ENCODE data around the gene PRDM11.

PRDM11 gene

DNA sequence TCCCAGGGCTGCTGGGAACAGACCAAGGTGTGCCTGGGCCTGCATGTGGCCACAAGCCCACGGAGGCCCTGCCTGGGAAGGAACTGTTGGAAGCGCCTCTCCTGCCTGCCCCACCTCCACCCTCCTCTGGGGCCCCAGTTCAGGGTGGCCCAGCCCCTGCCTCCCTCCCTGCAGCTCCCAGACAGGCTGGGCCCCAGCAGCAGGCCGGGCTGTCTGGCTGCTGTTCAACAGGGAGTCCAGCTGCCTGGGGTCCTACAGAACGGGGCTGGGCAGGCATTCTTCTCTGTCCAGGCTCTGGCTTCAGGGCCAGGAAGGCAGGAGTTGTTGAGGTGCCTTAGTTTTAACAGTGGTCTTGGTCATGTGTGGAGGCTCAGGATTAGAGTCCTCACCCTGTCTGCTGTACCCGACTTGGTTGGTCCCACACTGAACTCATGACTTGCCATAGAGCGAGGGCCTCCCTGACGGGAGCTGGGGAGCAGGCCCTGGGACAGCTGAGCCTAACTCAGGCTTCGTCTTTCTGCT lies 11.8 kb downstream of the PRDM11 start:
- no peak for FAIRE-seq

DNA sequence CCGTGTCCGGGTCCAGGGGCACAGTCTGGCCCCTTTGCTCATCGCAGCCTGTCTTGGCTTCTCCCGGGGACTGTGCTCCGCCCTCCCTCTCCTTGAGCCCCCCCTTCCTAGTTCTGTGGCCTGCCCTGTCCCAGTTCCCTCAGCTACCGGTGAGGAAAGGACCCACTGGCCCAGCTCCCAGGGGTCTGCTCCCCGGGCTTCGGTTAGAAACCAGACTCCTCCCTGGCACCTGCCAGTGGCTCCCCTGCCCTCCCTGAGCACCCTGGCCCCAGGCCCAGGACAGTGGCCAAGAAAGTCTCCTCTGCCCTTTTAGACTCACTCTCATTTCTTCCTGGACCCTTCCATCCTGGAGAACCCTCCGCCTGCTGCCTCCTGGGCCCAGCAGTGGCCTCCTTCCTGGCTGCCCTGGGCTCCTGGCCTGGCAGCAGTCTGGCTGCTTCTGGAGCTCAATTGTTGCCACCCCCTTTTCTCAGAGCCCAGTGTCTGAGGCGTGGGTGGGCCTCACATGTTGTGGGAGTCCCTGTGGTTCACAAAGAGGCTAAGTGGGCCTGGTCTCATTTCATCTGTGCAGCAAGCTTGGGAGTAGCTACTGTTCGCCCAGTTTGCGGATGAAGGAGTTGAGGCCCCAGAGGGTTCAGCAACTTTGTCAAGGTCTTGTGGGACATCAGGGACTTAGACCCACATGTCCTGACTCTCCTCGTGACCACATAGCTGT lies 12.6 kb downstream of the PRDM11 start:
- FAIRE-seq = no peak

DNA sequence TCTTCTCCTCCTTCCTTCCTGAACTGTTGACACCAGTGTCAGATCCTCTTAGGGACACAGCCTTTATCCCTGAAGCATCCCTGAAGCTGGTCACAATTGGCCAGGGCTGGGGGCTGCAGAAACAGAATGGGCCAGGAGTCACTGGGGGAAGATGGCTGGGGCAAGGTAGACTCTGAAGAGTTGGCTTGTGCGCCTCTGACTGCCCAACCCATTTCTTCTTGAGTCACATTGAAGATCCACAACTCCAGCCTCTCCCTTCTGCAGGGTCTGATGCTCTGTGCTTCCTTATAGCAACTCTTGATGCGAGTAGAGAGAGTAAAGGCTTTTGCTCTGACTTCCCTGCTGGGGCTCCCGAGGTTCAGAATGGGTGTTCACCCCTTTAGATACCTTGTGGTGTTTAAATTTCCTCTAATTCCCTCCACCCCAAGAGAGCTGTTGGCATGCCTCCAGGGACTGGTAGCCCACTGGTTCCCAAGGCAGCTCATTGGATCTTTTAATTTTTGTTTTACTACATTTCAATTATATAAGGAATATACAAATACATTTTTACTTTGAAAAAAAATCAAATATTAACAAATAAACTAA lies 13.4 kb downstream of the PRDM11 start:
- no peak for FAIRE-seq

DNA sequence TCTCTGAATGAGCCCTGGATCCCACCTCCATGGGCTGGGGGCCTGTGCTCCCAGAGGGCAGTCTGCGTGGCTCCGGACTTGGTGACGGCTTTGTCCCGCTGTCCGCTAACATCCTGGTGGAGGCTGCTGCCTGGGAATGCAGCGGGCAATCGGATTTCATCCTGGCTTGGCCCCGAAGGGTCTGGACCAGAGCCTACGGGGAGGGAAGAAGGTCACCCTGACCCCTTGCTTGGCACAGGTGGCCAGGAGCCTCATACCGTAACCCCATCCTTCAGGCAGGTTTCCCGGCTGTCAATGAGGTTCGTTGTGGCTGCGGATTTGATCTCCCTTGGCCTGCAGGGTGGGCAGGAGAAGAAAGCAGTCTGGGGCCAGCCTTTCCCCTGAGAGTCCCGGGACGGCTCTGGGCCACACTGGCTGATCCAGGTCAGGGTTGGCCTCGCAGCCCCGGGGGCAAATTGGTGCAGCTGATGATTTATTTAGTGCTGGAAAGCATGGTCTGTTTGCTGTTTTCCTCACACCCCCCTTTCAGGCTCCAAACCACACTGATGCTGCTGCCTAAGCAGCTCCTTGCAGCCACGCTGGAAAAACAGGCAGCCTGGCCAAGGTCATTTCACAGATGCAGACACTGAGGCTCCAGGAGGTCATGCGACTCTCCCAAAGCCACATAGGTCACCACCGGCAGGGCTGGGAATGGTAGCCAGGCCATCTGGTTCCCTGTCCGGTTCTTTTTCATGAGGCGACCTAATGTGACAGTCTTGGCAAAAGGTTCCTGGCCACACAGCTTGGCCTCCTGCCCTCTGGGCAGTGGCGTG lies 15.0 kb downstream of the PRDM11 start:
- FAIRE-seq = no peak

DNA sequence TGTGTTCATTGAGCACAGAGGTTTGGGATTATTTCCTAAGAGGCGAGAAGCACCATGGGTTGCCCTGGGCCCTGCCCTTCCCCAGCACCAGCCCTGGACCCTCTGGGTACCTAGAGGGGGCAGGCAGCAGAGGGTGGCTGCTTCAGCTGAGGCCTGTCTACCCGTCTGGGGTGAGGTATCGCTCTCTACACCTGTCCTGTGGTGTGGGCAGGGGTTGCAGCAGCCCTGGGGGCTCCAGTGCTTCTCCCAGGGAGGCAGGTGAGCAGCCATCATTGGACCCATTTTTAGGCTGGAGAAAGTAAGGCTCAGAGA lies 15.6 kb downstream of the PRDM11 start:
- no peak for FAIRE-seq

DNA sequence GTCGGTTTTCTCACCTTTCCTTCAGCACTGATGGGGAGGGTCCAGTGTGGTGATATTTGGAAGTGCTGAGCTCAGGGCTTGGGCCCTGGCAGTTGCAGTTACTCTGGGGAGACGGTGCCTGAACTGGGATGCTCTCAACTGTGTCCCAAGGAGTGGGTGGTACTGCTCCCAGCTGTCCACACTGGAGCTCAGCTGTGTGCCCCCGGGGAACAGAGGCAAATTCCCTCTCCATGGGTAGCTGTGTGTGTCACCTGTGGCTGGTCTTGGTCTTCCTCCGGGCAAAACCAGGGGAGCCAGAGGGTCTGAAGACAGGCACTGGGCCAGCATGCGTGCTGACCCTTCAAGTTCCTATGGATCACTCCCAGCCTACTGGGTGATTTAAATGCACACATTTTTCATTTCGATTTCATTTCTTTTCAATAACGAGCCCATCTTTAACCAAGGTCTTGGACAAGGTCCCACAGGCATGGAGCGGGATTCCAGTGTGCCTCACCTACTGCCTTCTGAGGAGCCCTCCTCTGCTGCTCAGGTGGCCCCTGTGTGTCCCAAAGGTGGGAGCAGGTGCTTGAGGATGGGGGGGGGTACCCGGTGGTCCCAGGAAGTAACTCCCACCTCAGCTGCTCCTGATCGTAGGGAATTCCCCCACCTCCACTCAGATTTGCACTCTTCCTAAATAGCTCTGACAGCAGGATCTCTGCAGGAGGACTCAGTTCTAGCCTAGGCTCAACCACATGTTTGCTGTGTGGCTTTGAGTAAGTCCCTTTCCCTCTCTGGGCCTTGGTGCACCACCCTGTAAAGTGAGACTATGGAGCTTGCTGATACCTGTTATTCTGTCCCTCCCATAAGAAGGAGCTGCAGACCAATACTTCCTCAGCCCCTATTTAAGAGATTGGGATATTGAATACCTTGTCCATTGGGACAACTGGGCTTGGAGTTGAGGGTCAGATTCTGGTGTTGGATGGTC lies 16.8 kb downstream of the PRDM11 start:
- FAIRE-seq = no peak

DNA sequence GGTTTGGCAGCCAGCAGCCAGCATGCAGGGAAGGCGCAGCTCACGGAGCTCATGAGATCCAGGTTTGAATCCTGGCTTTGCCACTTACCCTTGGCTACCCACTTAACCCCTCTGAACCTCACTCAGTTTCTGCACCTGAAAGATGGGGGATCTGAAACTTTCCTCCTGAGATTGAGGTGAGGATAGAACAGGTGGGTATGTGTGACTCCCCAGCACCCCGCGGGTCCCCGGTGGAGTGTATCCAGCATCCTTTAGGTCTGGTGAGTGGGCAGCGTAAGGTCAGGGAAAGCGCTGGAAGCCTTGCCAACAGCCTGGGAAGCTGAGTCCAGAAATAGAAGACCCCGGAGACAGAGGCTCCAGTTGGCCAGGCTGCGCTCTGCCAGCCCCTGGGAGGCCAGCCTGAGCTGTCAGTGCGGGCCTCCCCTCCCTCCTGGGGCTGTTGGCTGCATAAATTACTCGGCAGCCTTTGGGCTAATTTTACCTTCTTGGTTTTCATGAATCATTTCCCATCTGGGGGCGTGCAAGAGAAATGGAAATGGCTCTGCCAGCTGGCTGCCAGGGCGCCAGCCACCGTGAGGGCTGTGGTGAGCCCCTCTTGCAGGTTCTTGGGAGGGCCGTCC lies 17.6 kb downstream of the PRDM11 start:
- FAIRE-seq = no peak

DNA sequence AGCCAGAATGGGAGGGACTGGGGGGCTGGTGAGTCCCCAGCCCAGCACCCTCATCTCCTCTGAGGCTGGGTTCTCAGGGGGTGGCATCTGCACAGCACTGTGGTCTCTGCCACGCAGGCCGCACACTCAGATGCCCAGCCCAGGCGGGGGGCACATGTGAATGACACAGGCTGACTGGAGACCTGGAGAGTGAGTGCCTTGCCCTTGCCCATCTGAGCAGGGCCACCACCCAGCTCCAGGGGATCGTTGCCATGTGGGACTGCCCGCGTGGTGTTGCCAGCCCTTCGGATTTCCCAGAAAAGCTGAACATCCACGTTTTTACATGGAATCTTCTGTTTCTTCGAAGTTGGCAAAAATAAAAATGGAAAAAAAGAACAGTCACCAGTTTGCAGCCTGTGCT lies 18.9 kb downstream of the PRDM11 start:
- FAIRE-seq = no peak

DNA sequence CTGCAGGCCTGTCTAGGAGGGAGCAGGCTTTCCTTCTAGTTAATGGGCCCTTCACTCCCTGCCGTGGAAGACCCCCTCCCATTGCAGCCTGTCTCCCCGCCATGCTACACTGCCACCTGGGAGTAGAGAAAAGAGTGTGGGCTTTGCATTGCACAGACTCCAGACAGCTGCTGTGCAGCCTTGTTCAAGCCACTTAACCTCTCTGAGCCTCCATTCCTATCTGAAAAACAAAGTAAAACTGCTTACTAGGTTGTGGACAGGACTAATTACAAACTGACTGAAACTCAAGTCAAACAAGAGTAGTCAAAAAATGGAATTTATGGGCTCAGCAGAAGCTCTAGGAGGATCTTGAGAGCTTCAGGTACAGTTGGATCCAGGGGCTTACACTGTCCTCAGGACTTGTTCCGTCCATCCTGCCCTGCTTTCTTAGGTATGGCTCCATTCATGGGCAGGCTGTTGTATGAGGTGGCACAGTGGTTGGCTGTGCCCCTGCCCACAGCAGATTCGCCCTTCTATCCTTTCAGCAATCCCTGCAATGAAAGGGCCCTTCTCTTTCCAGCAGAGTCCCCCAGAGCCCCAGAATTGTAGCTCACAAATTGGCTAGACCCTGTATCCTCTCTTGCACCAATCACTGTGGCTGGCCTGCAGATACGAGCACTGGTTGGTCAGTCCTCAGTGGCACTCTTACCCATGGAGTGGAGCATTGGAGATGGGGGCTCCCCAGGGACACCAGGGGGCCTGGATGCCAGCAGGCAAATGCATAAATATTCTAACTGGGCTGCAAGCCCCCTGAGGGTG lies 19.6 kb downstream of the PRDM11 start:
- no peak for FAIRE-seq

DNA sequence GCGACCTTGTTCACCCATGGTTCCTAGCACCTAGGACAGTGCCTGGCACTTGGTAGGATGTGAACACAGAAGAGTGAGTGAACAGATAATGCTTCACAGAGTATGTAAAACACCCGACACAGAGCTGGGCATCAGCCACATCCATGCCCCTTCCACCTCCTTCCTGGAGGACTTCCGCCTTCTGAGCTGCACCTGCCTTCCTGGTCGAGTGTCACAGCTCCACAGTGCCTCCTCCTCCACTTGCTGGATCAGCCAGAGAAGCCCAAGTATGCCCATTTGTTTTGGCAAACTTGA lies 20.1 kb downstream of the PRDM11 start:
- FAIRE-seq = no peak

DNA sequence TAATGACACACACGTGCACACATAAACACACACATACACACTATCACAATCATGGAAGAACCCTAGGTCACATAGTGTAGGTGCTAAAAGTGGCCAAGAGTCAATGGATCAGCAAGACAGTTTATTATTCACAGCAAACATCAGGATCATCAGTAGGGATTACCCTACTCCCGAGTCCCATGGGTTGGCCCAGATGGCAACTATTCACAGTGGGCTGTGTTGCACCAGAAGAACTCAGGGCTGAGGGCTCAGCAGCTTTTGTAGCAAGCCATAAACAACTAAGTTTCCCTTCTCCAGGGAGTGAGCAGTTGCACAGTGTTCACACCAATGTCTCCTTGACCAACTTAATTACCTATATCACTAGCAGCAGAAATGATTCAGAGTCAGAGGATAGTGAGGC lies 20.8 kb downstream of the PRDM11 start:
- FAIRE-seq = no peak

DNA sequence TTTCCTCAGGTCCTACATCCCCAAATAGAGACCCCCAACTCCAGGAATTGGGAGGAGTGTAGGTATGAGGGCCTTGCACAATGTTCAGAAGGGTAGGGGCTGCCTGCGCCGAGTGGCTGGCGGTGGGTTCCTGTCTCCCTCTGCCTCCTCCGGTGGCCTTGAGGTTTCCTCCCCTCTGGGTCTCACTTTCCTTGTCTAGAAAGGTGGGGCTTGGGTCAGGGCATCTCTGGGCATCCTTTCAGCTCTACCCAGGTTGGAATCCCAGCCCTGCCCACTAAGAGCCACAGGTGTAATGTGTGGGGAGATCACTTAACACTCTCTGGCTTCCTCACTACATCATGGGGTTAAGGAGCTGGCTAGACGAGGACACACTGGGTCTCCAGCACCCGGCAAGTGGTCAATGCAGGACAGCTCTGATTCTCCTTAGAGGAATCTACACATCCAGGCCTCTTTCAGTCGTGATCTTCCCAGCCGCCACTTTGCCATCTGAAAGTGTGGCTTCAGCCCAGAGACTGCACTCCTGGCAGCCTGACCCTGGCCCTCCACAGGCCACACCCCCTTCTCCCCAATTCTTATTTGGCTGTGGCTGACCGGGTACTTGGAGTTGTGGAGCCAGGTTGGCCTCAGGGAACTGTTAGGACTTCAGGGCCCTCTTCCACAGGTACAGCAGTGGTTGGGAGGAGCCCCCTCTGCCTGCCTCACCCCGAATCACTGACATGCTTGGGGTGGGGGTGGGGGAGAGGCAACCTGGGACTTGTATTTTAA lies 22.1 kb downstream of the PRDM11 start:
- FAIRE-seq = no peak

DNA sequence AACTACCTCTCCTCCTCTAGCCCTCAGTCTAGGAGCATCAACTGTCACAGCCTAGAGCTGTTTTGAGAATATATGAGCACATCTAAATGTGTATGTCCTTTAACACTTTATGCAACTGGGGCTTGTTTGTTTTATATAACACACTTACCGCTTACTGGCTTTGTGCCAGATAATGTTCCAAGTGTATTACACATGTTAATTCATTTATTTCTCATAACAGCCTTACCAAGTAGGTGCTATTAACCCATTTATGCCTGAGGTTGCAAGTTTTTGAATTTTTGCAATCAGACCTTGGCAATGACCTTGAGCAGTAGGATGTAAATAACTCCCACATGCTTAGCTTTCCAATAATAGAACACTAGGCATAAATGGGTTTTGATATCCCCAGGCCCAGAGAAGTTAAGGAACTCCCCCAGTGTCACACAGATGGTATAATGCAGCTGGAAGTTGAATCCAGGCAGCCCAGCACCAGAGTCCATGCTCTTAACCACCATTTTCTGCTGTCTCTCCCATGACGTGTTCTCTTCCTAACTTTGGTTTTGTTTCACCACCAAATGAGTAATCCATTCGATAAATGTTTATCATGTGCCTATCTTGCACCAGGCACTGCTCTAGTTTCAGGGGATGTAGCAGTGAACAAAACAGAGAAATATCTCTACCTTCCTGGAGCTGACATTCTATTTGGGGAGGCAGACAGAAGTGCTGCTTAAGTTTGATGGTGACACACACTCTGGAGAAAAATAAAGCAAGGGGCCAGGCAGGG lies 23.1 kb downstream of the PRDM11 start:
- no peak for FAIRE-seq

DNA sequence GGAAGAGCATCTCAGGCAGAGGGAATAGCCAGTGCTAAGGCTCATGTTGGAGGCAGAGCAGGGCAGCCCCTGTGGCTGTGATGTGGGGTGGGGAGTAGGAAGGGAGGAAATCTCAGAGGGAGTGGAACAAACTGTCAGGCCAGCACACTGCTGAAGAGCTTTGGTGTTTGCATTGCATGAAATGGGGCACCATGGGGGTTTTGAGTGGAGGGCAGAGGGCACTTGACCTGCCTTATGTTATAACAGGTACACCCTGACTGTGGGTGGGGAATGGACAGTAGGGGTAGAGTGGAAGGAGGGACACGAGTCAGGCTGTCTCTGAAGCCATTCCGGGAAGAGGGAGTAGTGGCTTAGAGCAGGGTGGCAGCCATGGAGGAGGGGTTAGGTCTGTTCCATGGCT lies 24.0 kb downstream of the PRDM11 start:
- no peak for FAIRE-seq

DNA sequence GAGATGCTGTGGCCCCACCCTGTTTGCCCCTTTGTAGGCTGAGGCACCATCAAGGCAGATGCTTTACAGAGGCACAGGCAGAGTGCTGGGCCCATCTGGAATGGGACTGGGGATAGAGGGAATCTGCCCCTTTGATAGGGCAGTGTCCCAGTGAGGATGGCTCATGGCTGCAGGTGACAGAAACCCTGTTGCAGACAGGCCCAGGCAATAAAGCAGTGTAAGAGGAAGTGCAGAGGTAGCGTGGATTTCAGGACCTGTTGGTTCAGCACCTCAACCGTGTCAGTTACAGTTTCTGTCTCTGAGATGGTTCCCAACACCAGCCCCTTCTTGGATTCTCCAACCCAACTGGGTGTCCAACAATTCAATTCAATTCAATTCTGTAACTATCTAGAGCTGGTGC lies 25.1 kb downstream of the PRDM11 start:
- no peak for FAIRE-seq

DNA sequence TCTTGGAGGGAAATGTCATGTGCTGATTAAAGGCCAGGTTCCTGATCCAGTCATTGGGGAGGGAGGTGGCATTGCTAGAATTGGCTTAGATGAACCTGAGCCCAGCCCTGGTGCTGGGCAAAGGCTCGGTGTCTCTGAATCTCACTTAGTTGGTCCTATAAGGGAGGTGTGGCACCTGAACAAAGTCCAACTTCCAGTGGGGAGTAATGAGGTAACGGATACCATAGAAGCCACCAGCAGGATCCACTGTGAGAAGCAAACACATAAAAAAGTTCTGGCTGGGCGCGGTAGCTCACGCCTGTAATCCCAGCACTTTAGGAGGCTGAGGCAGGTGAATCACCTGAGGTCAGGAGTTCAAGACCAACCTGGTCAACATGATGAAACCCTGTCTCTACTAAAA lies 26.6 kb downstream of the PRDM11 start:
- FAIRE-seq = no peak

DNA sequence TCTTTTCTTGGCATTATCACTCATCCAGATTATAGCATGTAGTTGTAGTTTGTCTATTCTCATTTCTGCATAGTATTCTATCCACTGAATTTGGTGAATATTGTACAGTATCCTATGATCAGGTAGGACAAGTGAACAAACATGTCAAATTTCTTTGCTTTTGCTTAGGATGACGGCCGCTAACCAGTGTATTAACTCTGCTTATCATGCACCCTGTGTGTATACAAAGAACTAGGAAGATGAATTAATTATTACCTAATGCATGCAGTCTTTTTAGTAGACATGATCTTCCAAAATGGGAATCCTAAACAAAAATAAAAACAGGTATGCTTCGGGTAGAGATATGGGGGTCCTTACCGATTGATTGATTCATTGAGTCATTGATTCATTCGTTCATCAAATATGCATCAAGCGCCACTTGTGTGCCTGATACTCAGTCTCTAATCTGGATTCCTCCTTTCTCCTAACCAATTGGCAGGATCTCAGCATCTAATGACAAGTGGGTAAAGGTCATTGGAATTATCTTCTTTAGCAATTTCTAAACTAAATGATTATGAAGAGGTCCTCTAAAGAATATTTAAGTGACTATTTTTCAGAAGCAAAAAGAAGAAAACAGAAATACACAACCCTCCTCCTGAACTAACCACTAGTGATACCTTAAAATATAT lies 27.9 kb downstream of the PRDM11 start:
- no peak for FAIRE-seq

DNA sequence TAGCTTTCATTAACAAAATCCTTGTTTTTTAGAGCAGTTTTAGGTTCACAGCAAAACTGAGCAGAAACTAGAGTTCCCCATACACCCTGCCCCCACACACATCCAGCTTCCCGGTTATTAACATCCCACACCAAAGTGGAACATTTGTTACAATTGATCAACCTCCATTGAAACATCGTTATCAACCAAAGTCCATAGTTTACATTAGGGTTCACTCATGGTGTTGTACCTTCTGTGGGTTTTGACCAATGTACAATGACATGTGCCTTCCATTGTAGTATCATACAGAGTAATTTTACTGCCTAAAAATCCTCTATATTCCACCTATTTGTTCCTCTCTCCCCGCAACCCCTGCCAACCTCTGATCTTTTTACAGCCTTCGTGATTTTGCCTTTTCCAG lies 28.5 kb downstream of the PRDM11 start:
- FAIRE-seq = no peak

DNA sequence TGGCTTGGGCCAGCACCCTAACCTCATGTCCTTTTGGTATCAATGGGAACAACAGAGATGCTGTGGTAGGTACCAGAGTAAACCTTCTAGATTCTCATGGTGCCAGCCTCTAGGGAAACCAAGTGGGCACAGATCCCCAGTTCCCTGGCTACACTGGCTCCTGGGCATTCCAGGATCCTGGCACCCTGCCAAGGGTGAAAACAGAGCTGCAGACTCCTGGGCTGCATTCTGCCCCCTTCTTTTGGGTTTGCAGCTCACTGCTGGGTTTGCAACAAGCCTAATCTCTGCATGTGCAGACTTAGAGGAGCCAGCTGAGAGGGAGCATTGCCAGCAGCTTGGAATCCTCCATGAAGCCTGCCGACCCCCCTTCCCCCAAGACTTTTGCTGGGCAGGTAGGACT lies 30.6 kb downstream of the PRDM11 start:
- no peak for FAIRE-seq

DNA sequence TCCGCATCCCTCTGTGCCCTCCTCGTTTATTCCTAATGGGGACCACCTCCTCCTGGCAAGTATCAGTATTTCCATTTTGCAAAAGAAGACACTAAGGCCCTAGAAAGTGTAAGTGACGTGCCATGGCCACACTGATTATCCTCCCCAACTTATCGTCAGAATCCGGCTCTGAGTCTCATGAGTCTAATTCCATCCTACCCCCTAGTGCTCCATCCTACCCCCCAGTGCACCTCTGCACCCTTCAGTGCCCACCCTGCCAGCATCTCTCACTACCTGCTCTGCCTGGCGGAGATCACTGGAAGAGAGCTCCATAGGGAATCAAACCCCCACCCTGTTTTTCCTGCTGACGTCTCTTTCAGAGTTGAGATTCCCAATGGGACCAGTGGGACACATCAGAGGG lies 31.8 kb downstream of the PRDM11 start:
- FAIRE-seq = no peak

Data from endometrium (tissue), 2 donors.